ENCODE measurements around the gene STK32B.

DNA sequence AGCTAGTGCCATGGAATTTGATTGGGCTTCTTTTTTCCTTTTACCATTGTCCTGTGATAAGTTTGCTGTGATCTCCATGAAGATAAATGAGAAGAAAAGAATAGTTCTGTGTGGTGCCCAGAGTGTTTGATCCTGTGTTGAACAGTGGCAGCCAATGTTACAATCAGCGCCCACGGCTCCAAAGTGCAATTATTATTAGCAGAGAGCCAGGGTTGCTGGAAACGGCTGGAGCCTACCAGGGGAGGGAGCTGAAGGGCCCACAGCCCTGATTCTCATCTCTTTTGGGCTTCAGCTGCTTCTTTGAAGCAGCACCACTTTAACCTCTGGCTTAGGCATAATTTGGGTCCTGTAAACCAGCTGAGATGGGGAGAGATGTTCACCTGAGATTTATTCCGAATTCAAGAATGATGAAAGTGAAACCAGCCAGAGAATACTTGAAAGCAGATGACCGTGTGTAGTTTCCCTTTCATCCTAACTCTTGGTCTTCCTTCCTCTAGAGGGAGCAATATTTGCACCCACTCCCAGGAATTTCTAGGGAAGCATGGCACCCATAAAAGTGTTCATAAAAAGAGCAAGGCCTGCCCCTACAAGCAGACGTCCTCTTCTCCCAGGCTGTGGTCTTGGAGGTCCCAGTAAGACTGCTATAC is 358.8 kb downstream of the STK32B start:
- TF ChIP-seq, protein P1, sequence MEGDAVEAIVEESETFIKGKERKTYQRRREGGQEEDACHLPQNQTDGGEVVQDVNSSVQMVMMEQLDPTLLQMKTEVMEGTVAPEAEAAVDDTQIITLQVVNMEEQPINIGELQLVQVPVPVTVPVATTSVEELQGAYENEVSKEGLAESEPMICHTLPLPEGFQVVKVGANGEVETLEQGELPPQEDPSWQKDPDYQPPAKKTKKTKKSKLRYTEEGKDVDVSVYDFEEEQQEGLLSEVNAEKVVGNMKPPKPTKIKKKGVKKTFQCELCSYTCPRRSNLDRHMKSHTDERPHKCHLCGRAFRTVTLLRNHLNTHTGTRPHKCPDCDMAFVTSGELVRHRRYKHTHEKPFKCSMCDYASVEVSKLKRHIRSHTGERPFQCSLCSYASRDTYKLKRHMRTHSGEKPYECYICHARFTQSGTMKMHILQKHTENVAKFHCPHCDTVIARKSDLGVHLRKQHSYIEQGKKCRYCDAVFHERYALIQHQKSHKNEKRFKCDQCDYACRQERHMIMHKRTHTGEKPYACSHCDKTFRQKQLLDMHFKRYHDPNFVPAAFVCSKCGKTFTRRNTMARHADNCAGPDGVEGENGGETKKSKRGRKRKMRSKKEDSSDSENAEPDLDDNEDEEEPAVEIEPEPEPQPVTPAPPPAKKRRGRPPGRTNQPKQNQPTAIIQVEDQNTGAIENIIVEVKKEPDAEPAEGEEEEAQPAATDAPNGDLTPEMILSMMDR (IDR thresholded peaks at IDR 0.05), result no peak
- no peak for TF ChIP-seq POLR2A (IDR thresholded peaks at IDR 0.05)
